Measurements from ENCODE around the gene MRPL28.

DNA sequence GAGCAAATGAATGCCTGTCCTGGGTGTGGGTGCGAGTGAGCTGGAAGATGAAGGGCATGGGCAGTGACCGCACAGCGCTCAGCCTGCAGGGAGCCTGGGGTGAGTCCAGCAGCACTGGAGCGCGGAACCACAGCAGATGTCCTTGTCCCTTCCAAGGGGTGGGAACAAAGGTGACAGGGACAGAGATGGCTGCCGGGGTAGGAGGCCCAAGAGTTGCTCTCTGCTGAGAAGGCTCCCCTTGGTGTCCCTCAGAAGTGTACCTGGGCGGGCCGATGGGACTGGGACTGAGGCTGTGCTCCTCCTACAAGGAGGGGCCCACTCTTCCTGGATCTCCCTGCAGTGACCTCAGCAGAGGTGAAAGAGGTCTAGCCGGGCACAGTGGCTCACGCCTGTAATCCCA lies 19.0 kb upstream of the MRPL28 start:
- TF ChIP-seq, protein P1, sequence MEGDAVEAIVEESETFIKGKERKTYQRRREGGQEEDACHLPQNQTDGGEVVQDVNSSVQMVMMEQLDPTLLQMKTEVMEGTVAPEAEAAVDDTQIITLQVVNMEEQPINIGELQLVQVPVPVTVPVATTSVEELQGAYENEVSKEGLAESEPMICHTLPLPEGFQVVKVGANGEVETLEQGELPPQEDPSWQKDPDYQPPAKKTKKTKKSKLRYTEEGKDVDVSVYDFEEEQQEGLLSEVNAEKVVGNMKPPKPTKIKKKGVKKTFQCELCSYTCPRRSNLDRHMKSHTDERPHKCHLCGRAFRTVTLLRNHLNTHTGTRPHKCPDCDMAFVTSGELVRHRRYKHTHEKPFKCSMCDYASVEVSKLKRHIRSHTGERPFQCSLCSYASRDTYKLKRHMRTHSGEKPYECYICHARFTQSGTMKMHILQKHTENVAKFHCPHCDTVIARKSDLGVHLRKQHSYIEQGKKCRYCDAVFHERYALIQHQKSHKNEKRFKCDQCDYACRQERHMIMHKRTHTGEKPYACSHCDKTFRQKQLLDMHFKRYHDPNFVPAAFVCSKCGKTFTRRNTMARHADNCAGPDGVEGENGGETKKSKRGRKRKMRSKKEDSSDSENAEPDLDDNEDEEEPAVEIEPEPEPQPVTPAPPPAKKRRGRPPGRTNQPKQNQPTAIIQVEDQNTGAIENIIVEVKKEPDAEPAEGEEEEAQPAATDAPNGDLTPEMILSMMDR (IDR thresholded peaks at IDR 0.05; ENCODE audit: extremely low read depth in 1 of 2, insufficient read depth in 1 of 2, low read depth in 1 of 2, low read length in 2 of 2): no peak
- TF ChIP-seq POLR2A (IDR thresholded peaks at IDR 0.05; ENCODE audit: low read depth, low read length): no peak
- TF ChIP-seq FOS (IDR thresholded peaks at IDR 0.05; ENCODE audit: borderline replicate concordance, insufficient read depth, low read length): no peak
- TF ChIP-seq GATA2 (IDR thresholded peaks at IDR 0.05; ENCODE audit: insufficient read depth, insufficient read length, low read depth, low read length): no peak
- TF ChIP-seq MYC (IDR thresholded peaks at IDR 0.05; ENCODE audit: low read depth, low read length): no peak
- no peak for TF ChIP-seq JUN (IDR thresholded peaks at IDR 0.05; ENCODE audit: borderline replicate concordance, insufficient read depth, insufficient read length, low read depth)
- no peak for TF ChIP-seq MAX (IDR thresholded peaks at IDR 0.05; ENCODE audit: insufficient read depth, insufficient read length)
- no peak for TF ChIP-seq EZH2 (IDR thresholded peaks at IDR 0.05; ENCODE audit: borderline replicate concordance, low read depth, low read length, severe bottlenecking)

Measured in endothelial cell of umbilical vein (primary cell).